SU-DHL-6 (cell line): ENCODE results near the gene CNOT4.

Experiments
- H2AFZ ChIP-seq: fragments of 200-600 bp; sonication (generic); 2 replicates; pipeline ENCODE4 v1.6.1; 2014; ENCODE audit warnings: low read depth, mild to moderate bottlenecking, moderate library complexity, mixed read lengths, antibody characterized with exemption, low read length; ENCODE audit not compliant: severe bottlenecking
- H3F3A ChIP-seq: fragments of 200-600 bp; shearing (Covaris generic); 2 replicates; pipeline ENCODE4 v1.6.0; 2016; ENCODE audit warnings: antibody characterized with exemption, mild to moderate bottlenecking; ENCODE audit not compliant: insufficient read depth
- H3K27ac ChIP-seq: fragments of 200-600 bp; sonication (generic); 2 replicates; pipeline ENCODE4 v1.5.1; 2016; ENCODE audit warnings: low read depth, mild to moderate bottlenecking, low read length, moderate library complexity, mixed read lengths
- H3K27me3 ChIP-seq: fragments of 200-600 bp; sonication (generic), shearing (Covaris generic); 2 replicates; pipeline ENCODE4 v1.6.0; 2014; ENCODE audit warnings: mild to moderate bottlenecking, low read length
- H3K36me3 ChIP-seq: fragments of 200-600 bp; sonication (generic); 2 replicates; pipeline ENCODE4 v1.6.1; 2014; ENCODE audit warnings: mild to moderate bottlenecking, low read length, mixed read lengths
- H3K4me2 ChIP-seq: fragments of 300-600, 200-600 bp; shearing (Covaris generic), sonication (generic); 2 replicates; pipeline ENCODE4 v1.6.0; 2014; ENCODE audit warnings: low read length, low read depth, mild to moderate bottlenecking; ENCODE audit not compliant: poor library complexity, severe bottlenecking
- H3K4me3 ChIP-seq: fragments of 200-600 bp; sonication (generic); 2 replicates; pipeline ENCODE4 v1.5.1; 2014; ENCODE audit warnings: antibody characterized with exemption, low read length, mild to moderate bottlenecking, mixed read lengths; ENCODE audit not compliant: insufficient read depth, poor library complexity, severe bottlenecking
- H3K79me2 ChIP-seq: fragments of 200-600 bp; sonication (generic); 2 replicates; pipeline ENCODE4 v1.6.1; 2014; ENCODE audit warnings: mild to moderate bottlenecking, low read length, moderate library complexity; ENCODE audit not compliant: insufficient read depth
- H3K9ac ChIP-seq: fragments of 200-600 bp; sonication (generic); 2 replicates; pipeline ENCODE4 v1.7.0; 2014; ENCODE audit warnings: mild to moderate bottlenecking, low read length
- H3K9me2 ChIP-seq: fragments of 200-600 bp; sonication (generic); replicated peaks from 2 replicates; pipeline ENCODE4 v1.6.1; 2014; ENCODE audit warnings: low read length; ENCODE audit not compliant: insufficient read depth
- H3K9me3 ChIP-seq: fragments of 200-600 bp; sonication (generic); 2 replicates; pipeline ENCODE4 v1.6.1; 2014; ENCODE audit warnings: low read length, mixed read lengths; ENCODE audit not compliant: insufficient read depth
- H4K20me1 ChIP-seq: fragments of 200-600 bp; sonication (generic); 2 replicates; pipeline ENCODE4 v1.6.1; 2014; ENCODE audit warnings: low read depth, mild to moderate bottlenecking, antibody characterized with exemption, low read length, moderate library complexity, mixed read lengths
- CTCF ChIP-seq: fragments of 200-600 bp; sonication (generic); IDR thresholded peaks from one replicate; pipeline ENCODE4 v1.5.1; 2017; ENCODE audit warnings: antibody characterized with exemption, mild to moderate bottlenecking, low read length, moderate library complexity; ENCODE audit not compliant: insufficient read depth, poor library complexity, severe bottlenecking
- EZH2phosphoT487 ChIP-seq: fragments of 200-600 bp; sonication (generic), shearing (Covaris generic); conservative IDR thresholded peaks from 2 replicates; pipeline ENCODE4 v1.6.1; 2018; ENCODE audit warnings: mild to moderate bottlenecking, antibody characterized with exemption, low read length, moderate library complexity, mixed read lengths

CNOT4 gene

GRCh38 chr7:135550196-135550595 is 40.3 kb upstream of the CNOT4 start:
- H3K9me3 ChIP-seq, result no peaks in the 10 kb centered on the region
- H3K9ac ChIP-seq, result no peak overlapping the region
- no peaks in the 10 kb centered on the region for H4K20me1 ChIP-seq
- no peaks in the 10 kb centered on the region for H3K9me2 ChIP-seq
- H3F3A ChIP-seq, result no peaks in the 10 kb centered on the region
- H2AFZ ChIP-seq, result no peak overlapping the region
- no peaks in the 10 kb centered on the region for H3K27me3 ChIP-seq
- H3K27ac ChIP-seq, result no peak overlapping the region
- no peak overlapping the region for H3K4me3 ChIP-seq
- TF ChIP-seq CTCF, result no peak
- TF ChIP-seq EZH2phosphoT487, result no peak
- H3K36me3 ChIP-seq, result no peaks in the 10 kb centered on the region
- H3K79me2 ChIP-seq, result no peaks in the 10 kb centered on the region
- H3K4me2 ChIP-seq, result no peak overlapping the region

GRCh38 chr7:135541029-135541428 is 31.1 kb upstream of the CNOT4 start:
- no peaks in the 10 kb centered on the region for H3K27me3 ChIP-seq
- H3K36me3 ChIP-seq, result no peaks in the 10 kb centered on the region
- no peaks in the 10 kb centered on the region for H3K79me2 ChIP-seq
- H2AFZ ChIP-seq, result no peak overlapping the region
- H3K9ac ChIP-seq, result no peak overlapping the region
- H3F3A ChIP-seq, result no peaks in the 10 kb centered on the region
- TF ChIP-seq CTCF (no peak), EZH2phosphoT487 (no peak)
- no peak overlapping the region for H3K27ac ChIP-seq
- H3K4me3 ChIP-seq, result no peak overlapping the region
- H3K9me2 ChIP-seq, result no peaks in the 10 kb centered on the region
- no peaks in the 10 kb centered on the region for H3K9me3 ChIP-seq
- no peak overlapping the region for H3K4me2 ChIP-seq
- H4K20me1 ChIP-seq, result no peaks in the 10 kb centered on the region

GRCh38 chr7:135539629-135540028 is 29.7 kb upstream of the CNOT4 start:
- Histone ChIP-seq H4K20me1 (no peaks in the 10 kb centered on the region), H3K27me3 (no peaks in the 10 kb centered on the region), H3K9me2 (no peaks in the 10 kb centered on the region), H3K9ac (no peak overlapping the region), H3K79me2 (no peaks in the 10 kb centered on the region), H3F3A (no peaks in the 10 kb centered on the region), H3K4me2 (no peak overlapping the region), H3K4me3 (no peak overlapping the region), H3K36me3 (no peaks in the 10 kb centered on the region), H2AFZ (no peak overlapping the region), H3K9me3 (no peaks in the 10 kb centered on the region), H3K27ac (no peak overlapping the region)
- TF ChIP-seq EZH2phosphoT487 (no peak), CTCF (no peak)

GRCh38 chr7:135538376-135538775 is 28.5 kb upstream of the CNOT4 start:
- no peaks in the 10 kb centered on the region for H3K9me2 ChIP-seq
- TF ChIP-seq EZH2phosphoT487 (no peak), CTCF (no peak)
- H3K27ac ChIP-seq, result no peak overlapping the region
- H3K27me3 ChIP-seq, result no peaks in the 10 kb centered on the region
- no peaks in the 10 kb centered on the region for H3K9me3 ChIP-seq
- H3F3A ChIP-seq, result no peaks in the 10 kb centered on the region
- no peaks in the 10 kb centered on the region for H3K36me3 ChIP-seq
- H3K4me2 ChIP-seq, result no peak overlapping the region
- no peak overlapping the region for H3K4me3 ChIP-seq
- no peaks in the 10 kb centered on the region for H4K20me1 ChIP-seq
- H2AFZ ChIP-seq, result no peak overlapping the region
- H3K9ac ChIP-seq, result no peak overlapping the region
- no peaks in the 10 kb centered on the region for H3K79me2 ChIP-seq
